Hematopoietic multipotent progenitor cell treated with erythropoietin and hydrocortisone succinate and interleukin-3 and kit ligand, for 15 days (in vitro differentiated cells): Measurements from ENCODE around the gene NAP1L1.

Experiments
- DNase-seq: peaks from one replicate; pipeline ENCODE4 v3.0.0-alpha.2; 2015; ENCODE audit warnings: low spot score

NAP1L1 gene

DNA sequence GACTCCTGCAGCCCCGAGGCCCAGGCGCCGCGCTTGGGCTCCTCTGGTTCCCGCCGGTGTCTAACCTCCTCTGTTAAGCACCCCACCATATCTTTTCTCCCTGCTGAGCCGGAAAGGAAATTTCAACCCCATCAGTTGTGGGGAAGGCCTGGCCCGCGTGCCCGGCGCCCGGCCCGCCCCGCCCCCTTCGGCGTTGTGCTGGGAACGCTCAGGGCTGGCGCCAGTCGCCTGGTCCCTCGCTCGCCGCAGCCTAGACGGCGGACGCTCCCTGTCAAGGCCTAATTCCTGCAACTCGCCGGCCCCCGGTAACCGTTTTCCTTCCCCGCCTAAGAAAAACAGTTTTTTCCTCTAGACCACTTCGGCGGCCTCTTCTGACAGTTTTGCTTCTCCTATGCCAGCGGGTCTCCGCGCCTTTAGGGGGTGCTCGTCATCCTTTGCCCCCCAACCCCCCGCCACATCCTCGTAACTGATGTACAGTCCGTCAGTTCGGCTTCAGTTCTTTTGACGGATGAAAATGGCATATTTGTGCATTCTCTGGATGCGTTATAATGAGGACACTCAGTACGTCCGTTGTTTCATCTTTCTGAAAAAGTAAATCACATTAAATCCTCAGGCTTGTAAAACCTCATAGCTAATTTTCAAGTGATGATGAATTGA lies 506 bp upstream of the NAP1L1 start:
- DNase-seq = no peak

DNA sequence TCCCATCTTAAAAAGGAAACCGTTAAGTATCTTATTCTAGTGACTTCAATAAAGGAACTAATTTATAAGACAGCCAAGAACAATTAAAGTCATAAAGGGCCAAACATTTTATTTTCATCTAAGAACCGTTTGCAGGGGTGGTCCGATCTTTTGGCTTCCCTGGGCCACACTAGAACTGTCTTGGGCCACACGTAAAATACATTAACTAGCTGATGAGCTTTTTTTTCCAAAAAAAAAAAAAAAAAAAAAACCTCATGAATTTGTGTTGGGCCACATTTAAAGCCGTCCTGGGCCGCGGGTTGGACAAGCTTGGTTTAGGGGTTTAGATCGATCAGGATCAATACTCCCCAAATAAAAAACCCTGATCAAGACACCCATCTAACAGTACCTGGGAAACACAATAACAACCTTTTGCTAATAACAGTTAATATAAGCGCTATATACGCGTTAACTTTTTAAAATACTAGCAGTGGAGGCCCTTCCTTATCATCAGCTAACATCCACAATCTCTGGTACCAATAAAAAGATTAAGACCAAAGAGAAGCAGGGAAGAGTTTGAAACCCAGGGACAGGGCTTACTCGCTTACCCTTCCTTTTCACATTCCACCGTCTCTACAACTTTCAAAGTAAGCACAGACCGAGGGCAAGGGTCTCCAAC lies 1.1 kb downstream of the NAP1L1 start:
- DNase-seq = no peak

DNA sequence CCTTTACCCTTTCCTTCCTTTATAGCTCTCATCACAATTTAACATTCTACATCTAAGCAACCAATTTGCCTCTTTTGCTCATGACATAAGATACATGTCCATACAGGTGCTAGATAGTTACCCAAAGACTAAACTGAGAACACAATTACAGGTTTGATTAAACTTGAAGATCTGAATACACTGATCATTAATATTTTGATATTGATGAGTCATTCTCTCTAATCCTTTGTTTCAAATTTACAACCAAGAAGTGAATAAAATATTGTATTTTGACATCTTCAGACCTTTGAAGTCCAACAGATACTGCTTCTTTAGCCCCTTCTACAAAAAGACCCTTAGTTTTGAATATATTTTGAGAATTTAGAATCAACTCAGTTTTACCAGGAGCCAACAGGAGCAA lies 2.6 kb downstream of the NAP1L1 start:
- no peak for DNase-seq

DNA sequence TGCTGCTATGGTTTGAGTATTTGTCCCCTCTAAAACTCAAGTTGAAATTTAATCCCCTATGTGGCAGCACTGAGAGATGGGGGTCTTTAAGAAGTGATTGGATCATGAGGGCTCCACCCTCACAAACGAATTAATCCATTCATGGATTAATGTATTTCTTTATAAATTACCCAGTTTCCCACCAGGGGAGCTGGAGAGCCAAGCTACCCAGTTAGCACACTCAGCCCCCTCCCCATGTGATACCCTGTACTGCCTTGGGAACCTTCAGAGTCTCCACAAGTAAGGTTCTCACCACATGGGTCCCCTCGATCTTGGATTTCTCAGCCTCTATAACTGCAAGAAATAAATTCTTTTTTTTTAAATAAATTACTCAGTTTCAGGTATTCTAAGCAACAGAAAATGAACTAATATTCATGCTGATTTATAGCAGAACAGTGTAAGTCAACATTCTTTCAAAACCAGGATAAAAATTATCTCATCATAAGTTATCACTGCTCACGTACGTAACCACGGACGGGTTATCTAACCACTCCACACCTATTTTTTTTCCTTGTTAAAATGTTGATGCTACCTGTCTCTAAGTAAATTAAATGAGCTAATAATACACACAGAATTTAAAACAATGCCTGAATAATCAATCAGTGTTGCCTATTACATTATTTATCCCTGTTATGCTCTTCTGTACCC lies 3.6 kb downstream of the NAP1L1 start:
- DNase-seq = no peak

GRCh38 chr12:76080017-76080728 lies 4.3 kb downstream of the NAP1L1 start:
- DNase-seq = no peak

GRCh38 chr12:76078748-76079147 lies 5.7 kb downstream of the NAP1L1 start:
- DNase-seq = no peak

- DNase-seq = no peak
These were observed 9.0 kb downstream of the NAP1L1 start for GRCh38 chr12:76075448-76075847.

DNA sequence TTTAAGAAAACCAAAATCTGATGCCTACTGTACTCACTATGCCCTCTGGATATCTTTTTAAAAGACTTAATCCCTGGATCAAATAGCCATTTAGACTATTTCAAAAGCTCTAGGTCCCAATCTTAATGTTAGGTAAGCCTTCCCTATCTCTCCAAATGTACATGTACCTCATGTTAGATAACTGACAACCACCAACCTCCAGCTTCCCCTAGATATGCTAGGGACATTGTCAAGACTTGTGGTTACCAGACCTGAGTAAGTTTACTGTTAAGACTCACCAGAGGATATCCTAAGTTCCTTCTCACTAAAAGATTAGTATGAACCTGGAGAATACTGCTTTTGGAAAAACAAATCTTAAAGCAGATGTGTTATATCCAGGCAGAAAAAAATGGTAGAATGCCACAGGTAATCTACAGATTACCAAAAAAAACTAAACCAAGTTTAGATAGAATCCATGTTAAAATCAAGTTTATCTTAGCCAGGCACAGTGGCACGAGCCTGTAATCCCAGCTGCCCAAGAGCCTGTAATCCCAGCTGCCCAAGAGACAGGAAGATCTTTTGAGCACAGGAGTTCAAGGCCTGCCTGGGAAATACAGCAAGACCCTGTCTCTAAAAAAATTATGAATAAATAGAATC lies 9.7 kb downstream of the NAP1L1 start:
- DNase-seq = no peak

DNA sequence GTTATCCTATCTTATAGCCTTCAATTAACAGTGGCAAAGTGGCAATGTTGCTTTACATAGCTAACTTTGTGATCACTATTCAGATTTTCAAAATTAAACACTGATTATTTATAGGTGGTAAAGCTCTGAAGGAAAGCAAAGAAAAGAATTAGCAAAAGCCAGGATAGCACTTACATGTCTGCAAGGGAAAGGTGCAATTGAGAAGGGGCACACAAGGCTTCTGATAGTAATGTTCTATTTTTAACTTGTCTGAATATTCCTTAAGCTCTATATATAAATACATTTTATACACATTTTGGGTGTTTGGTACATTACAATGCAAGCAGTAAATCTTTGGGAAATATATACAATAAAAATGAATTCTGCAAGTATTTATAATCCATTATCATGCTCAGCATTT lies 10.9 kb downstream of the NAP1L1 start:
- no peak for DNase-seq

DNA sequence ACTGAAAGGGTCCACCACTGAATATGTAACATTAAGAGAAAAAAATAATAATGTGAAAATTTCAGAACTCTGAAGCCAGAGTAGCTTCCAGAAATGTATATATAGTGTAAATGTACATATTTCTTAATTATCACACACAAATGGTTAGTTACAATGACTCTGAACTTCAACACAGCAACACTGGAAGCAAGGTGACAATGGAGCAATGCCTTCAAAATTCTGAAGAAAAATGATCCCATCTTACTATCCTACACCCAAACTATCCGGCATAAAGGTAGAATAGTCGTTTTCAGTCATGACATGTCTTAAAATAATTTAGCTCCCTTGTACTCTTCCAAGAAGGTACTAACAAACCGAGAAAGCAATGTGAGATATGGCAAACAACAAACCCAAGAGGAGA lies 11.9 kb downstream of the NAP1L1 start:
- DNase-seq = no peak

DNA sequence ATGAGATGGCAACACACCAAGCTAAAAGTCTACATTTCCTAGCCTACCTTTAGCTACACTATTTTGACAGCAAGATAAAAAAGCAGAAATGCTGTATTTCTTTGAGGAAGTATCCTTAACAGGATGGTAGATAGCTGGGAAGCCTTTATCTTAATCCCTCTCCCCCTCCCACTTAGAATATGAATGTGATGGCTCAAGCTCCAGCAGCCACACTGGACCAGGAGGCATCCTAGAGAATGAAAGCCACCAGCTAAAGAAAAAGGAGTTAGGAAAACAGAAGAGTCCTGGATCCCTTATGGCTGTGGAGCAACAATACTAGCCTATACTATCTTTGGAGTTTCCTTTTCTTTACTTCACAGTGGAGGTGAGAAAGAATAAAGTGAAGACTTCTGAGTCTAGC lies 15.1 kb downstream of the NAP1L1 start:
- no peak for DNase-seq

DNA sequence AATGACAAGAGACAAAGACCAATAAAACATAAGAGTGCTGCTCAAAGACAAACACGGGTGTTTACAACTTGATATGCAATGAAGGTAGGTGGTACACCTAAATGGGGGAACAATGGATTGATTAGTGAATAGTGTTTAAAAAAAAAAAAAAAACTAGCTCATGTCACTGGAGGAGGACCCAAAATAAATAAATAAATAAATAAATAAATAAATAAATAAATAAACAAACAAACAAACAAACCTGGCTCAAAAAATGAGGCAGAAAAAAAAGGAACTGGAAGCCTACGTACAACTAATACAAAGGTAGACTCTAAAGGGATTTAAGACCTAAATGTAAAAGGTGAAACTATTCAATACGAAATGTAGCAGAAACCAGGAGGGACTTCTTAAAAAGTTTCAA lies 18.6 kb downstream of the NAP1L1 start:
- no peak for DNase-seq

DNA sequence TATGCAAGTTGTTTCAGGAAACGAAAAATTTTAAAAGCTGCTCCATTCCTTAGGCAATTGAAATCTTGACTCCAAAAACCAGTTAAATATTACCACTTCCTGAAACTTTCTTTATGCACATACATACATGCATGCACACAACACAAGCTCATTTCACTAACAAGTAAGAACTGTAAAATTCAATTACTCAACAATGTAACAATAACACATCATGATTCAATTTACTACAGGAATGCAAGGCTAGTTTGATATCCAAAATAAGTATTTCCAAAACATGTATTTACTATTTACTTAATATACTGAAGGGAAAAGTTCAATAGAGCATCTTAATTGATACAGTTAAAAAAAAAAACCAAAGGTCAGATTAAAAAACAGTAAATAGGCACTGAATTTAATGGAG lies 19.6 kb downstream of the NAP1L1 start:
- no peak for DNase-seq

DNA sequence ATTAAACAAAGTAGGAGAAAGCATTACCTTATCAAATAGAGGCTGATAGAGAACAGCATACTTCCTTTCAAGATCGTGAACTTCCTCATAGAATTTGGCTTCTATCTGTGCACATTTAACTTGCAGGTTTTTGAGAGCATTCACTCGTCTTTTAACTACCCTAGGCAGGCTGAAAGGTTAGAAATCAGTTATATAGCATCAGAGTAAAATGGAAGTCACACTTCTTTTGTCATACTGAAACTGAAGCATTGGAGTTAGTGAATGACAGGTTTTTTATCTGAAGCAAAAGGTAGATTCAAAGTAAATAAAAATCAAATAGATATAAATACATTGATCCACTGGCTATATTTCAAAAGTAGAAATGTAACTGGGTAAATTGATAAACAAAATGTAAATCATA lies 24.4 kb downstream of the NAP1L1 start:
- no peak for DNase-seq

GRCh38 chr12:76057326-76057725 lies 27.2 kb downstream of the NAP1L1 start:
- no peak for DNase-seq

GRCh38 chr12:76055393-76055792 lies 29.1 kb downstream of the NAP1L1 start:
- DNase-seq = no peak

DNA sequence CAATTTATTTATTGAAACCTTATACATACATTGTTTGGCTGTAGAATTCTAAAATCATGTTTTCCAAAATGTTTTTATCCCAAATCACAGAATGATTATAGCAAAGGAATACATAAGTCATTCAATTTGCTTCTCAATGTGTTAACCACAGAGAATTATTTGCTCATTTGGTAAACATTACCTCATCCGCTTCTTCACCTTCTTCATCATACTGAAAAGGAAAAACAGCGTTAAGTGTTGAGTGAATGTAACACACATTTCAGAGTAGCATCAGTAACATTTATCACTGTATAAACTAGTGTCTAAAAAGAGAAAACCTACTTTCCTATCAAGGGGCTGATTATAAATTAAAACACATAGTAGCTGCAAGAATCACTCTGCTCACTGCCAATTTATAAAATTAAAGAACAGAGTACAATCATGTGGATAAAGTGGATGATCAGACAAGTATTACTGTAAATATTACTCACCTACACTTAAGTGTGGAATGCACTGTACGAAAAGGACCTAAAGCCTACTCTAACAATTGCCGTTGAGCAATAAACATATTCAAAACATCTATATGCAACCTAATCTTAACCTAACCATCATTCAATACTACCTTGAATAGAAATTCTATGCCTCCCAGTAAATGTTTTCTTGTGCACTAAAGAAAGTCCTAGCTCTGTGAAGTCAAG lies 34.8 kb downstream of the NAP1L1 start:
- DNase-seq = no peak

GRCh38 chr12:76047742-76048141 lies 36.7 kb downstream of the NAP1L1 start:
- DNase-seq = no peak

- no peak for DNase-seq
These were observed 37.4 kb downstream of the NAP1L1 start for GRCh38 chr12:76047060-76047459.

- DNase-seq = no peak
These were observed 41.1 kb downstream of the NAP1L1 start for GRCh38 chr12:76043377-76043776.

GRCh38 chr12:76042147-76042546 lies 42.3 kb downstream of the NAP1L1 start:
- DNase-seq = no peak

- no peak for DNase-seq
These were observed 43.1 kb downstream of the NAP1L1 start for GRCh38 chr12:76041406-76041805.
